Measurements from ENCODE around the gene SLC29A1. TPM values are rescaled to one million over a fixed set of nuclear protein-coding genes. Genes with fewer than 3 reads are reported as not detected.
A peak's percentile ranks its signal among the peaks of the same experiment; 100 is the strongest.

Gene SLC29A1
- total and polyA plus RNA-seq, 4 donors = 15.1 to 67.2 (median 16.7) TPM

DNA sequence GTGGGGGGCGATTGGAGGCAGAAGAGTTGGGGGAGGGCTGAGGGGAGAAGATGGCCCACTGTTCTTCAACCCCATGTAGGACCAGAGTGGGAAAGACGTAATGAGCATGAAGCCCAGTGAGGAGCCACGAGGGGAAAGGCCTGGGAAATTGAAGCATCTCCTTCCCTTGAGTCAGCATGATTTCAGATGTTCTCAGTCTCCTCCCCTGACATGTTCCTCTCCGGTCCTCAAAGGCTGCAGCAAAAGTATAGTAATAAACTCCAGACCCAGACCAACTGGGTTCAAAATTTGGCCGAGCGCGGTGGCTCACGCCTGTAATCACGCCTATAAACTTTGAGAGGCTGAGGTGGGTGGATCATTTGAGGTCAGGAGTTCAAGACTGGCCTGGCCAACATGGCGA lies 43.9 kb downstream of the SLC29A1 start (continued):
- no peak for TF ChIP-seq RAD21 (IDR thresholded peaks at IDR 0.05)
- no peak for TF ChIP-seq EGR1 (IDR thresholded peaks at IDR 0.05; ENCODE audit: low read depth in 2 of 2)
- TF ChIP-seq HNF4G (IDR thresholded peaks at IDR 0.05) = no peak
- TF ChIP-seq SP1 (IDR thresholded peaks at IDR 0.05) = no peak
- TF ChIP-seq GABPA (IDR thresholded peaks at IDR 0.05 in 1 of 2, conservative IDR thresholded peaks at IDR 0.05 in 1 of 2) = no peak
- TF ChIP-seq JUND (IDR thresholded peaks at IDR 0.05) = no peak
- no peak for TF ChIP-seq FOXA2 (IDR thresholded peaks at IDR 0.05)
- no peak for TF ChIP-seq NR2F2 (IDR thresholded peaks at IDR 0.05)
- TF ChIP-seq, protein P1, sequence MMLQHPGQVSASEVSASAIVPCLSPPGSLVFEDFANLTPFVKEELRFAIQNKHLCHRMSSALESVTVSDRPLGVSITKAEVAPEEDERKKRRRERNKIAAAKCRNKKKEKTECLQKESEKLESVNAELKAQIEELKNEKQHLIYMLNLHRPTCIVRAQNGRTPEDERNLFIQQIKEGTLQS (IDR thresholded peaks at IDR 0.05) = no peak
- no peak for TF ChIP-seq TAF1 (conservative IDR thresholded peaks at IDR 0.05)

DNA sequence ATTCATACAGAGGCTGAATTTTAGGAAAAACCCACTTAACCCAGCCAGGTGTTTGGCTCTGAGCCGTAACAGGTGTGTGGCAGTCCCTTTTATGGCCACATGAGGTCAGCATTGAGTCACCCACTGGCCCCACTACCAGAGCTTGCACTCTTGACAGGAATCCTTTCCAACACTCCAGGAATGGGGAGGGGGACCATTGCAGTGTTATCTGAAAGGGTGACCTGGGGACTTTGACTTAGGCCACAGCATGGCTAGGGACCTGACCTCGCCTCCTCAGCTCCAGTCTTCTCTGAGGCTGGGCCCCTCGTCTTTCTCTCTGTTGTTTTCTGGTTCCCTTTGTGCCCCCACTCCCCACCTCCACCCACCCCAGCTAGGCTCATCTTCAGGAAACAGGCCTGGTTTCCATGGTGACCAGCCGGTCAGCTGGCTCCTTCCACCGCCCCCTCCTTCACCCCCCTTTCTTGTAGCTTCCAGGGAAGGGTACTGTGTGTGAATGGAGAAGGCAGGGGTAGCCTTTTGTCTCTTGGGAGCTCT lies 44.8 kb downstream of the SLC29A1 start:
- 25% methylated on average over 5 of the region's 5 CpGs for WGBS
- Histone ChIP-seq H3K4me3 (ENCODE audit: low read depth in 1 of 3, low read length in 3 of 3) (no peak overlapping the region), H3K27me3 (ENCODE audit: control insufficient read depth in 4 of 4, insufficient read depth in 4 of 4, low read length in 3 of 4) (peaks cover 0 to 11% (median 3%) of the 10 kb centered on the region in 4 donors), H3K9ac (ENCODE audit: low read depth in 1 of 2, low read length in 2 of 2) (no peak overlapping the region), H3K4me1 (ENCODE audit: control insufficient read depth in 4 of 4, insufficient read depth in 4 of 4, low read length in 3 of 4) (peaks cover 10 to 19% (median 16%) of the 10 kb centered on the region in 4 donors), H3K9me3 (ENCODE audit: control insufficient read depth in 4 of 4, low read length in 3 of 4) (no peaks in the 10 kb centered on the region), H3K36me3 (ENCODE audit: control insufficient read depth in 4 of 4, insufficient read depth in 3 of 4, low read depth in 1 of 4, low read length in 3 of 4) (no peaks in the 10 kb centered on the region), H3K27ac (ENCODE audit: low read depth in 1 of 2, low read length in 2 of 2) (no peak overlapping the region)
- peak; percentile 72 for DNase-seq (ENCODE audit: low spot score)
- TF ChIP-seq EGR1 (IDR thresholded peaks at IDR 0.05; ENCODE audit: low read depth in 2 of 2) = no peak
- TF ChIP-seq, protein P1 (IDR thresholded peaks at IDR 0.05) = no peak
- no peak for TF ChIP-seq FOXA2 (IDR thresholded peaks at IDR 0.05)
- TF ChIP-seq, protein P2, sequence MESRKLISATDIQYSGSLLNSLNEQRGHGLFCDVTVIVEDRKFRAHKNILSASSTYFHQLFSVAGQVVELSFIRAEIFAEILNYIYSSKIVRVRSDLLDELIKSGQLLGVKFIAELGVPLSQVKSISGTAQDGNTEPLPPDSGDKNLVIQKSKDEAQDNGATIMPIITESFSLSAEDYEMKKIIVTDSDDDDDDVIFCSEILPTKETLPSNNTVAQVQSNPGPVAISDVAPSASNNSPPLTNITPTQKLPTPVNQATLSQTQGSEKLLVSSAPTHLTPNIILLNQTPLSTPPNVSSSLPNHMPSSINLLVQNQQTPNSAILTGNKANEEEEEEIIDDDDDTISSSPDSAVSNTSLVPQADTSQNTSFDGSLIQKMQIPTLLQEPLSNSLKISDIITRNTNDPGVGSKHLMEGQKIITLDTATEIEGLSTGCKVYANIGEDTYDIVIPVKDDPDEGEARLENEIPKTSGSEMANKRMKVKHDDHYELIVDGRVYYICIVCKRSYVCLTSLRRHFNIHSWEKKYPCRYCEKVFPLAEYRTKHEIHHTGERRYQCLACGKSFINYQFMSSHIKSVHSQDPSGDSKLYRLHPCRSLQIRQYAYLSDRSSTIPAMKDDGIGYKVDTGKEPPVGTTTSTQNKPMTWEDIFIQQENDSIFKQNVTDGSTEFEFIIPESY (IDR thresholded peaks at IDR 0.05) = no peak
- no peak for TF ChIP-seq FOXA1 (IDR thresholded peaks at IDR 0.05)
- TF ChIP-seq, protein P3, sequence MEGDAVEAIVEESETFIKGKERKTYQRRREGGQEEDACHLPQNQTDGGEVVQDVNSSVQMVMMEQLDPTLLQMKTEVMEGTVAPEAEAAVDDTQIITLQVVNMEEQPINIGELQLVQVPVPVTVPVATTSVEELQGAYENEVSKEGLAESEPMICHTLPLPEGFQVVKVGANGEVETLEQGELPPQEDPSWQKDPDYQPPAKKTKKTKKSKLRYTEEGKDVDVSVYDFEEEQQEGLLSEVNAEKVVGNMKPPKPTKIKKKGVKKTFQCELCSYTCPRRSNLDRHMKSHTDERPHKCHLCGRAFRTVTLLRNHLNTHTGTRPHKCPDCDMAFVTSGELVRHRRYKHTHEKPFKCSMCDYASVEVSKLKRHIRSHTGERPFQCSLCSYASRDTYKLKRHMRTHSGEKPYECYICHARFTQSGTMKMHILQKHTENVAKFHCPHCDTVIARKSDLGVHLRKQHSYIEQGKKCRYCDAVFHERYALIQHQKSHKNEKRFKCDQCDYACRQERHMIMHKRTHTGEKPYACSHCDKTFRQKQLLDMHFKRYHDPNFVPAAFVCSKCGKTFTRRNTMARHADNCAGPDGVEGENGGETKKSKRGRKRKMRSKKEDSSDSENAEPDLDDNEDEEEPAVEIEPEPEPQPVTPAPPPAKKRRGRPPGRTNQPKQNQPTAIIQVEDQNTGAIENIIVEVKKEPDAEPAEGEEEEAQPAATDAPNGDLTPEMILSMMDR (IDR thresholded peaks at IDR 0.05; ENCODE audit: low read depth, low read length, missing input control) = peak; percentile 93
- TF ChIP-seq RXRA (IDR thresholded peaks at IDR 0.05) = no peak
- peak; percentile 85 to 94 for TF ChIP-seq RAD21 (IDR thresholded peaks at IDR 0.05)
- no peak for TF ChIP-seq JUND (IDR thresholded peaks at IDR 0.05)

DNA sequence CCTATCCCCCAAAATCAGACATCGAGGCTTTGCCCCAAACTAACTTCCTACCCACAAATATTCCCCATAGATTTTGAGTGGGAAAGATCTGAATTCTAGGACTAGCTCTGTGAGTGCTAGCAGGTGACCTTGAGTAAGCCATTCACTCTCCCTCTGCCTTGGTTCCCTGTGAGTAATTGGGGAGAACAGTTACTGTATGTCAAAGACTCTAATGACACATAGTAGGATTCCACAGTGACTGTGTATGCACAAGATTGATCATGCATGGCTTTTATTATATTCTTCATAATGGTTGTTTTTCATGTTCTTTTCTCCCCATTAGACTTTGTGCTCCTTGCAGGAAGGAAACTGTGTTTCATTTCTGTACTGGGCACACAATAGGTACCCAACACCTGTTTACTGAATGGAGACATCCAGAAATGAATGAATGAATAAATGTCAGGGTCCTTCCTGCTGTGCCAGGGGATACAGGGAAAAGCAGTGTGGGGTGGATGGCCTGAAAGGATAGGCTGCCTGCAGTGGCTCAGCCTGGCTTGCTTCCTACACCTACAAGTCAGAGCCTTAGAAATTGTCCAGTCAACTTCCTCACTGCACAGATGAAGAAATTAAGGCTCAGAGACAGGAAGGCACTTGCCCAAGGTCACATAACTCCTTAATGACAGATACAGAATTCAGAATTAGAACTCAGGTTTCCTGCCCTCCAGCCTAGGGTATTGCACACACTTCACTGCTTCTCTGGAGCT lies 46.0 kb downstream of the SLC29A1 start:
- Histone ChIP-seq H3K36me3 (ENCODE audit: control insufficient read depth in 4 of 4, insufficient read depth in 3 of 4, low read depth in 1 of 4, low read length in 3 of 4) (no peaks in the 10 kb centered on the region), H3K4me1 (ENCODE audit: control insufficient read depth in 4 of 4, insufficient read depth in 4 of 4, low read length in 3 of 4) (peaks cover 4 to 8% (median 6%) of the 10 kb centered on the region in 4 donors), H3K27ac (ENCODE audit: low read depth in 1 of 2, low read length in 2 of 2) (no peak overlapping the region), H3K27me3 (ENCODE audit: control insufficient read depth in 4 of 4, insufficient read depth in 4 of 4, low read length in 3 of 4) (peaks cover 0 to 11% (median 3%) of the 10 kb centered on the region in 4 donors), H3K4me3 (ENCODE audit: low read depth in 1 of 3, low read length in 3 of 3) (no peak overlapping the region), H3K9ac (ENCODE audit: low read depth in 1 of 2, low read length in 2 of 2) (no peak overlapping the region), H3K9me3 (ENCODE audit: control insufficient read depth in 4 of 4, low read length in 3 of 4) (no peaks in the 10 kb centered on the region)
- TF ChIP-seq, protein P1 (IDR thresholded peaks at IDR 0.05) = no peak
- TF ChIP-seq HNF4A (conservative IDR thresholded peaks at IDR 0.05) = no peak
- no peak for TF ChIP-seq FOXA1 (IDR thresholded peaks at IDR 0.05)
- TF ChIP-seq, protein P4, sequence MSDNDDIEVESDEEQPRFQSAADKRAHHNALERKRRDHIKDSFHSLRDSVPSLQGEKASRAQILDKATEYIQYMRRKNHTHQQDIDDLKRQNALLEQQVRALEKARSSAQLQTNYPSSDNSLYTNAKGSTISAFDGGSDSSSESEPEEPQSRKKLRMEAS (IDR thresholded peaks at IDR 0.05) = no peak
- no peak for TF ChIP-seq TAF1 (conservative IDR thresholded peaks at IDR 0.05)
- TF ChIP-seq RXRA (IDR thresholded peaks at IDR 0.05) = no peak
- TF ChIP-seq FOXA2 (IDR thresholded peaks at IDR 0.05) = no peak
- TF ChIP-seq SP1 (IDR thresholded peaks at IDR 0.05) = no peak
- TF ChIP-seq HNF4G (IDR thresholded peaks at IDR 0.05) = no peak
- no peak for TF ChIP-seq RAD21 (IDR thresholded peaks at IDR 0.05)
- TF ChIP-seq, protein P2 (IDR thresholded peaks at IDR 0.05) = no peak
- TF ChIP-seq, protein P3 (IDR thresholded peaks at IDR 0.05; ENCODE audit: low read depth, low read length, missing input control) = no peak
- TF ChIP-seq EGR1 (IDR thresholded peaks at IDR 0.05; ENCODE audit: low read depth in 2 of 2) = no peak
- no peak for TF ChIP-seq NR2F2 (IDR thresholded peaks at IDR 0.05)
- no peak for DNase-seq (ENCODE audit: low spot score)
- WGBS = 76% methylated on average over 1 of the region's 1 CpG
